Kidney (tissue), 14 donors: ENCODE results near the gene ACO1. TPM values are rescaled to one million over a fixed set of nuclear protein-coding genes. Genes with fewer than 3 reads are reported as not detected.

Experiments
- DNase-seq, 5 donors: peaks; one replicate each; pipeline ENCODE4 v3.0.0-alpha.2; 2013 to 2020
- FAIRE-seq: peaks from 2 replicates; lab custom pipeline; 2012; peaks lifted over from hg19 to GRCh38; lab: Jason Lieb, UNC
- H3K27ac ChIP-seq, 2 donors: one replicate each; pipeline ENCODE4 v1.7.0; 2013; ENCODE audit warnings: low read depth in 2 of 2, low read length in 2 of 2, inconsistent platforms in 1 of 2
- H3K27me3 ChIP-seq: one replicate; pipeline ENCODE4 v1.7.1; 2013; ENCODE audit warnings: low read length, inconsistent platforms; ENCODE audit not compliant: control insufficient read depth, insufficient read depth
- H3K36me3 ChIP-seq, 3 donors: one replicate each; pipeline versions ENCODE4 v1.7.0 to v1.7.1; 2013; ENCODE audit warnings: low read length in 3 of 3, control low read depth in 1 of 3, inconsistent platforms in 1 of 3; ENCODE audit not compliant: insufficient read depth in 3 of 3, control insufficient read depth in 2 of 3
- H3K4me1 ChIP-seq, 3 donors: one replicate each; pipeline versions ENCODE4 v1.7.0 to v1.7.1; 2013; ENCODE audit warnings: low read length in 3 of 3, inconsistent platforms in 1 of 3, low read depth in 1 of 3; ENCODE audit not compliant: control insufficient read depth in 2 of 3, insufficient read depth in 2 of 3
- H3K4me3 ChIP-seq, 3 donors: one replicate each; pipeline versions ENCODE4 v1.7.0 to v1.8.1; 2013; ENCODE audit warnings: low read length in 3 of 3, control low read depth in 1 of 3, inconsistent platforms in 1 of 3
- H3K9ac ChIP-seq, 3 donors: one replicate each; pipeline versions ENCODE4 v1.7.0 to v1.7.1; 2013; ENCODE audit warnings: low read length in 3 of 3, control low read depth in 1 of 3, inconsistent platforms in 1 of 3
- H3K9me3 ChIP-seq, 3 donors: one replicate each; pipeline versions ENCODE4 v1.7.0 to v1.7.1; 2013; ENCODE audit warnings: low read length in 3 of 3, control low read depth in 1 of 3, inconsistent platforms in 1 of 3; ENCODE audit not compliant: control insufficient read depth in 2 of 3, insufficient read depth in 1 of 3
- intact Hi-C: fragments of 100-400 bp; cut with DNase I; formaldehyde crosslinking; loops from one replicate; pipeline ENCODE4 v1.11.1; 2022
- polyA plus RNA-seq: library from polyadenylated mRNA; stranded (reverse); fragments of 350-450 nt; fragmentation: Illumina TruSeq; extraction: RNeasy Lipid Tissue Mini Kit (QIAGEN cat#74804); gene quantifications from one replicate; pipeline ENCODE4 v1.2.3, GENCODE V29; 2014; ENCODE audit warnings: low read depth, low replicate concordance; ENCODE audit not compliant: insufficient read depth
- total RNA-seq: library from RNA; stranded (reverse); fragmentation: NEBNext Ultra II Directional; extraction: Animal tissue kit (Norgen Biotek cat#: 25700); gene quantifications from one replicate; pipeline ENCODE4 v1.2.1, GENCODE V29; 2021
- TF ChIP-seq, protein P1 (sequence below): IDR thresholded peaks from 3 replicates; pipeline ENCODE4 v1.5.1; 2012; ENCODE audit warnings: mild to moderate bottlenecking, moderate library complexity, borderline replicate concordance; ENCODE audit not compliant: insufficient read depth; ENCODE audit errors: extremely low read depth
- donor health status: control.
- donor health status: control.
- donor health status: control.
- donor health status: control.
- donor health status: control.
- donor health status: DM: yes; HTN: yes; CAD: no.
- donor health status: Normal renal cell carcinoma (clear cell type).

Gene ACO1
- total and polyA plus RNA-seq, 2 donors from 2014 or later, result 36.8 to 70.5 TPM

- no peaks in the 10 kb centered on the region for H3K27me3 ChIP-seq
- no peaks in the 10 kb centered on the region for H3K9me3 ChIP-seq
- H3K4me1 ChIP-seq, result peaks cover 0 to 4% (median 3%) of the 10 kb centered on the region in 3 donors
- H3K9ac ChIP-seq, result no peak overlapping the region
- intact Hi-C loops, result loop anchor here (10.0 kb wide), 1 partner anchor 47 kb away; the partner anchor contains the start of gene ACO1
- no peak overlapping the region for H3K4me3 ChIP-seq
- TF ChIP-seq, protein P1, sequence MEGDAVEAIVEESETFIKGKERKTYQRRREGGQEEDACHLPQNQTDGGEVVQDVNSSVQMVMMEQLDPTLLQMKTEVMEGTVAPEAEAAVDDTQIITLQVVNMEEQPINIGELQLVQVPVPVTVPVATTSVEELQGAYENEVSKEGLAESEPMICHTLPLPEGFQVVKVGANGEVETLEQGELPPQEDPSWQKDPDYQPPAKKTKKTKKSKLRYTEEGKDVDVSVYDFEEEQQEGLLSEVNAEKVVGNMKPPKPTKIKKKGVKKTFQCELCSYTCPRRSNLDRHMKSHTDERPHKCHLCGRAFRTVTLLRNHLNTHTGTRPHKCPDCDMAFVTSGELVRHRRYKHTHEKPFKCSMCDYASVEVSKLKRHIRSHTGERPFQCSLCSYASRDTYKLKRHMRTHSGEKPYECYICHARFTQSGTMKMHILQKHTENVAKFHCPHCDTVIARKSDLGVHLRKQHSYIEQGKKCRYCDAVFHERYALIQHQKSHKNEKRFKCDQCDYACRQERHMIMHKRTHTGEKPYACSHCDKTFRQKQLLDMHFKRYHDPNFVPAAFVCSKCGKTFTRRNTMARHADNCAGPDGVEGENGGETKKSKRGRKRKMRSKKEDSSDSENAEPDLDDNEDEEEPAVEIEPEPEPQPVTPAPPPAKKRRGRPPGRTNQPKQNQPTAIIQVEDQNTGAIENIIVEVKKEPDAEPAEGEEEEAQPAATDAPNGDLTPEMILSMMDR, result peak; percentile 49
- H3K36me3 ChIP-seq, result peaks cover 0 to 60% (median 30%) of the 10 kb centered on the region in 3 donors
- FAIRE-seq (no peak), DNase-seq (peak in 2 of 5 donors; percentile 18 to 44)
- H3K27ac ChIP-seq, result no peak overlapping the region
These were observed 47.6 kb downstream of the ACO1 start for GRCh38 chr9:32431940-32432555.

GRCh38 chr9:32434892-32435291 lies 50.4 kb downstream of the ACO1 start:
- H3K4me3 ChIP-seq, result no peak overlapping the region
- TF ChIP-seq, protein P1, result no peak
- intact Hi-C loops, result loop anchor here (10.0 kb wide), 1 partner anchor 50 kb away; the partner anchor contains the start of gene ACO1
- H3K27ac ChIP-seq, result no peak overlapping the region
- H3K9ac ChIP-seq, result no peak overlapping the region
- no peaks in the 10 kb centered on the region for H3K4me1 ChIP-seq
- H3K9me3 ChIP-seq, result no peaks in the 10 kb centered on the region
- DNase-seq, result no peak
- H3K27me3 ChIP-seq, result no peaks in the 10 kb centered on the region
- peaks cover 0 to 61% (median 31%) of the 10 kb centered on the region in 3 donors for H3K36me3 ChIP-seq
- no peak for FAIRE-seq

GRCh38 chr9:32441678-32442077 lies 57.2 kb downstream of the ACO1 start:
- Histone ChIP-seq H3K9ac (no peak overlapping the region), H3K36me3 (peaks cover 0 to 31% (median 17%) of the 10 kb centered on the region in 3 donors), H3K4me3 (no peak overlapping the region), H3K9me3 (no peaks in the 10 kb centered on the region), H3K27me3 (no peaks in the 10 kb centered on the region), H3K4me1 (no peaks in the 10 kb centered on the region), H3K27ac (no peak overlapping the region)
- peak in 1 of 5 donors; percentile 8 for DNase-seq
- TF ChIP-seq, protein P1, result no peak
- intact Hi-C loops, result no loop called here
- FAIRE-seq, result no peak

DNA sequence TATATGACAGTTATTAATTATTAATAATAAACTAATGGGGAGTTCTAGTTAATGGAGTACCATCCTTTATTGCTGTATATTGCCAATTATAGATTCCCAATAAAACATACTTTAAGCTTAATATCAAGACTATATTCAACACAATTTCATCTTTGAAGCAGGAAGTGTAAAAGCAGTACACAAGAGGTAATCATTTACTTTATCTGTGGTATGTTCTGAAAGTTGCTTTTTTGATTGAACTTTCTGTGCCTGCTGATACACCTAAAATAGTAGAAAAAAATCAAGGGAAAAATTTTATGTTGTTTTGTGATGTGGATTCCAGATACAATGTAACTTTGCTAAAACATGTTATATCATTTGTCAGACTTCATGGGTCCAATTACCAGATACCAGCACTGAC lies 58.0 kb downstream of the ACO1 start:
- Histone ChIP-seq H3K4me3 (no peak overlapping the region), H3K27me3 (no peaks in the 10 kb centered on the region), H3K36me3 (peaks cover 0 to 29% (median 18%) of the 10 kb centered on the region in 3 donors), H3K4me1 (no peaks in the 10 kb centered on the region), H3K9ac (no peak overlapping the region), H3K9me3 (no peaks in the 10 kb centered on the region), H3K27ac (no peak overlapping the region)
- TF ChIP-seq, protein P1, result no peak
- DNase-seq, result no peak
- intact Hi-C loops, result no loop called here
- FAIRE-seq, result no peak
